UCSD-AML1 (cell line): ENCODE results near the gene OSBPL8.
"Not testable (repeated sequence)": the region's sequence is repeated elsewhere in the genome, so short reads cannot be mapped to it uniquely, and the experiment has no call there.

Experiments used
- DNase-seq: peaks from one replicate; lab custom pipeline; 2025; ENCODE audit not compliant: unreplicated experiment; lab: John Stamatoyannopoulos, UW

The OSBPL8 gene

DNA sequence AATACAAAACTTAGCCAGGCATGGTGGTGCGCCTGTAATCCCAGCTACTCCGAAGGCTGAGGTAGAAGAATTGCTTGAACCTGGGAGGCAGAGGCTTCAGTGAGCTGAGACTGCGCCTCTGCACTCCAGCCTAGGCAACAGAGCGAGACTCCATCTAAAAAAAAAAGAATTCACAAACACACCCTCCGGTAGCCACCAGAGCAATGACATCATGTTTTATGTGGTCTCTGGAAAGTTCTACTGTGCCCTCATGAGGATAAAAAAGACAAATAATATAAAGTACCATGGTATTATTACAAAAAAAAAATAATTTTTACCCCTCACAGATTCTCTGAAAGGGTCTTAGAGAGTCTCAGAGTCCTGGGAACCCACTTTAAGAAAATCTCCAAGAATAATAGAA, 81.5 kb downstream of the OSBPL8 start:
- DNase-seq = no peak

DNA sequence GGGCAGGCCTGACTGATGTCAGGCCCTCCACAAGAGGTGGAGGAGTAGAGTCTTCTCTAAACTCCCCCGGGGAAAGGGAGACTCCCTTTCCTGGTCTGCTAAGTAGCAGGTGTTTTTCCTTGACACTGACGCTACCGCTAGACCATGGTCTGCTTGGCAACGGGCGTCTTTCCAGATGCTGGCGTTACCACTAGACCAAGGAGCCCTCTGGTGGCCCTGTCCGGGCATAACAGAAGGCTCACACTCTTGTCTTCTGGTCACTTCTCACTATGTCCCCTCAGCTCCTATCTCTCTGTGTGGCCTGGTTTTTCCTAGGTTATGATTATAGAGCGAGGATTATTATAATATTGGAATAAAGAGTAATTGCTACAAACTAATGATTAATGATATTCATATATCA, 86.7 kb downstream of the OSBPL8 start:
- DNase-seq = not testable (repeated sequence)

DNA sequence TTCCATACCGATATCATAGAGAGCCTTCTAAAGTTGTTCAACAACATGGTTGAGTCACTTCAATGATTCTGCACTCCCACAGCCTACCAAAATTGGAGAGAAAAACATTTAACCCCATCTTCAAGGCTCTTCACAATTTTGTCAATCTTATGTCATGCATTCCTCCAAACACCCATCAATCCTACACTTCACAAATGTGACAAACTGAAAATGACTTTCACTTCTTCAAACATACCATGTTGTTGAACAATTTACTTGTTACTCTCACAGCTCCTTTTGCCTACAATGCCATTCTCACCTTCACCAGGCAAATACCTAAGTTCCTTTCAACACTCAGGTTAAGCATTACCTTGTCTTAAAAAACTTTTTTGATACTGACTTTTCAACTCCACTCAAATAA, 88.0 kb downstream of the OSBPL8 start:
- DNase-seq = no peak

DNA sequence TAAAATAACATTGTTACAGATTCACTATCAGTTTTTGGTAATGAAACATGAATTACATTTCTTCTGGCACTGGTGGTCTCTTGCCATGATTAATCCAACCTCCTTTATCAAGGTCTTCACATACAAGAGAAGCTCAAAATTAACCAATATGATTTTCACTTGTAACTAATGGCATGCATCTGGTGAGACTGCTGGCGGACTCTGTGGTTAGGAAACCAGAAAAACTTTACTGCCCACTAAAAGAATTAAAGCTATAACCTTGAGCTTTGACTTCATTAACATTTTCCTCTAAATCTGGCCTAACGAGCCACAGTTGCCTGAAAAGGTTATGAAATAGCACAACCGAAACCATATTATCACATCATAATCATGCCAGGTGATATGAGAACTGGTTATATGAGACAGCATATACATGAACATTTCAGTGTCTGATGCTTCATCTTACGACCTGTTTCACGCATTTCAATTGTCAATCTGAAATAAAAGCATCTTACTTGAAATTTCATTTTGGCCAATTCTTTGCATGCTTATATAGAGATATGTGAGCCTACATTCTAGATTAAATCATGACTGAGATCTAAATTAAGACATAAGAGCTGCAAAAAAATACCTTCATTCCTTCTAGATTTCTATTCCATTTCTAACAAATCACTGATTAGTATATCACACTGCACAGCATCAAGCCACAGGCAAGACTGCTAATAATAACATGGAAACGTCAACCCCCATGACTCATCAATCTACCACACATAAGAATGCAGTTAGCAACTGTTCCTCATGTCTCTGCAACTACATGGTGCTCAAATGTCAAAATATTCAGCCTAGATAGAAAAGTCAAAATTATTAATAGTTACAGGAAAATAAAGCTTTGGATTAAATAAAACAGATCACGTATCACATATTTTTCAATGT, 89.3 kb downstream of the OSBPL8 start:
- DNase-seq = no peak

DNA sequence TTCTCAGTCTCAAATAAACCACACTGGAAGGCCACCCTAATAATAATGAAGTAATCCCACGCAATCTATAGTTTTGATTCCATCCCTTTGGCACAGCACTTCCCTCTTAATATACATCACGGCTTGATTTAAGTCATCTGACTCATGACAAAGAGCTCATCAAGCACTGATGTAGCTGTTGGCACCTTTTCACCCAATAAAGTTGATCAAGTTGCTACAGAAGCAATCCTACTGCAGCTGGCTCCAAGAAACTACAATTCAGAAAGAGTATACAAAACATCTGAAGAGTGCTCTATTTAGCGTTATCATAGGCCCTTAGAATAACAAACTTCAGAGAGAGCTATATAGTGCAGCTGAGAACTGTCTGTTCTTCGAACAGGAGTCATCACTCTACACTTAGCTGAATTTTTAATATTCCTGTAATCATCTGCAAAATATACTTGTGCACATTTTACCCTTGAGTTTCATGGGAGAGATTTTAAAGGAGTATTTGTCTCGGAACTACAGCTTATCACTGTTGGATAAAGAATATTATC, 94.9 kb downstream of the OSBPL8 start:
- DNase-seq = no peak

DNA sequence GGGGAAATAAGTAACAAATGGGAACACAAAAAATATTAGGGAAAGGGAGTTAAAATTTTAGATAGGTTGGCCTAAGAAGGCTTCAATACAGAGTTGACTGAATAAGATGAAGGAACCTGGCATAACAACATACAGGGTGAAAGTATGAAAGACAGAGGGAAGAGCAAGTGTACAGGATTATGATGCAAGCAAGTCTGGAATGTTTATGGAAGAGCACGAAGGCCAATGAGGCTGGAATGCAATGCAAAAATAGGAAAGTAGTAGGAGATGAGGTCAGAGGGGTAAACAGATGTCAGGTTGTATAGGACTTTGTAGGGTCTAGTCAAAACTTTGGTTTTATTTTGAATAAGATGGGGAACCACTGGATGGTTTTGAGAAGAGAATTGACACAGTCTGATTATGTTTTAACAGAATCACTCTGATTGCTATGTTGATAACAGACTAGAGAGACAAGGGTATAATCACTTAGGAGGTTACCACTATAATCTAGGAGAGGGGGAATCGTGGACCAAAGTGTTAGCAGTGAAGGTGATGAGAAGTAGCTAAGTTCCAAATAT, 96.8 kb downstream of the OSBPL8 start:
- no peak for DNase-seq

DNA sequence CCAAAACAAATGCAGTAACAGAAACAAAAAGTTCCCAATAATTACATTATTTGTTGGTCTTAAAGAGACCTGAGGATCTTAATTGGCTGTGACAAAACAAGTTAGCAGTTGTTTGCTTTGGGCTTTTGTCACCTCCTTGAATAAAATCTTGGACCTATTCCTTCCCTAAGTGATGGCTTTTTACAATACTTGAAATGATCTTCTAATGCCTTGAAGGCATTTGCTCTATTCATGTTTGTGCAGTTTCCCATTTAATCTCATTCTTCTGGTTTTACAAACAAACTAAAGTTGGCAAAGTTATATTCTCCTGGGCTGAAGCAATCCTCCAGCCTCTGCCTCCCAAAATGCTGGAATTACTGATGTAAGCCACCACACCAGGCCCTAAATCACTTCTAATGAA, 98.8 kb downstream of the OSBPL8 start:
- no peak for DNase-seq

DNA sequence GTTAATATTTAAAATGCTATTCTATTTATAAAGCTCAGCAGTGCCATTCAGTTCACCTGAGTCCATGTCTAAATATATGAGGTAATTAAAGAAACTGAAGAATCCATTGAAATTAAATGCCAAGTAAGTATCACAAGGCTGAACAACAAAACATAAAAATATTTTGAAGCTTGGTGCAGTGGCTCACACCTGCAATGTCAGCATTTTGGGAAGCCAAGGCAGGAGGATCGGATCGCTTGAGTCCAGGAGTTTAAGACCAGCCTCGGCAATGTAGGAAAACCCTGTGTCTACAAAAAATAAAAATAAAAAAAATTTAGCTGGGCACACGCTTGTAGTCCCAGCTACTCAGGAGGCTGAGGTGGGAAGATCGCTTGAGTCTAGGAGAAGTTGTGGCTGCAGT, 101.8 kb downstream of the OSBPL8 start:
- no peak for DNase-seq

DNA sequence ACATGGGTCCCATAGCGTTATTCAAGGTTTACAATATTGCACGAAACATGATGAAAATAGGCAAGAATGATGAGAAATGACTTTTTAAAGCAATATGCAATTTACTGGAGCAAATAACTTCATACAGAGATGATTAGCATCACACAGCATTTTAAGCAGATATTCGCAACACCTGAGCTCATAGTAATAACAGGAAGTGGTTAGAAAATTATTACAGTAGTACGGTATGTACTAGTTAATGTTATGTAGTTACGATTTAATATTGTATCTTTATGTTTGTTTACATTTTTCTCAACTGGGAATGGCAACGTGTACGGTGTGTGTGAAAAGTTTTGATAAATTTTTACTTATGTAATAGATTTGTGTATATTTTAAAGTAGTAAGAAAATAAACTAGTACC, 102.6 kb downstream of the OSBPL8 start:
- no peak for DNase-seq

DNA sequence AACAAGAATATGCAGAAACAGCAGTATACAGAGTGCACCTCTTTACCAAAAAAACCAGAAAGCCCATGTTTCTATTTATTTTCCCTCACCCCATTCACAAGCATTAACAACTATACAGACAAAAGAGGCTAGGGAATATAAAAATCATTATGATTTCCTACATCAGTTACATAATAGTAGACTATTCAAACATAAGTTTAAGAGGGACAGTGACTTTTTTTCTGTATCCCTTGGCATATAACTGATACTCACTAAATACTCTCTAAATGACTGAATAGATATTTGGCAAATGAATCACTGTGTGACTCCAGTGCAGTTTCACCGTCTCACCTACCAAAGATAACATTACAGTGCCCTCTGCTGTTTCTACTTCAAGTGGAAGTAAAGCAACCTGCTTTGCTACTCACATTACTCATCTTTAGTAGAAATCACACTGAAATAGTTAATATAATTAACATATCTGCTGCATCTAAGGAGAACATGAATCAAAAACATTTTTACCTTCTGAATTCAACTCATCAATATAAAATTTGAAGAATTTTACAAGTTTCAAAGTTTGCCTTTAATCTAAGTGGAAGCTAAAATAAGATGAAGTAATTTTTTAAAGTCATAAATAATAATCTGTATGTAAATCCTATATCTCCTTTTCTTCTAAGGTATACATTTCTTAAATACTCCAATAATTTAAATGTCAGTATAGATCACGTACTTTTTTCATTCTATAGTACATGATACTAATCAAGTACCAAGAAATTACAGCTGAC, 103.8 kb downstream of the OSBPL8 start:
- no peak for DNase-seq

DNA sequence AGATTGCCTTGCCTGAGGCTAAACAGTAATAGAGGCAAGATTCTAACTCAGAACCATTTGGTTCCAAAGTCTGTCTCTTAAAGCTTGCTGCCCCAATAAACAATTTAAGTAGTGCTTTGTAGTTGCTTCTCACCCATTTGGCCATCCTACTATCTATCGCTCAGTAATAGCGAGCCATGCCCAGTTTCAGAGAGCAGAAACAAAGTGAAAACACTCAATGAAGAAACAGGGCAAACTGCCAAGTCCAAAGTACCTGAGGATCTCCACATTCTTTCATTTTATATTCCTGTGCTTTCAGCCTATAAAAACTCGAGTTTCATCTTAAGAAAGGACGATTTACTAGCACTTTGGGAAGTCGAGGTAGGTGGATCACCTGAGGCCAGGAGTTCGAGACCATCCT, 108.0 kb downstream of the OSBPL8 start:
- DNase-seq = no peak

DNA sequence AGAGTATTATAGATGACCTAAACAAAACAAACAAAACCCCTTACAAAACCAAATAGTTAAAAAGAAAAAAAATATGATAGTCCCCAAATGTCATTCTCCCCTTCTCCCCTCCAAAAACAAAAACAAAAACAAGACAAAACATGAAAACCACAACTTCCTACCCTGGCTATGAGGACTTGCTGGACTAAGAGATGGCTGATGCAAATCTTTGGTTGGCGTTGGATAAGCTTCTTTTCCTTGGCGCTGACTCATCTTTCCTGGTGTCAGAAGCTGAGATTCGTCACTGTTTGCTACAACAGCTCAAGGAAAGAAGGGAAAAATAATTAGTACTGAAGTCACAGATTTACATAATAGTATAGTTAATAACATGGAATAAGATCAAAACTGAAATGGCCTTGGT, 108.9 kb downstream of the OSBPL8 start:
- DNase-seq = no peak

DNA sequence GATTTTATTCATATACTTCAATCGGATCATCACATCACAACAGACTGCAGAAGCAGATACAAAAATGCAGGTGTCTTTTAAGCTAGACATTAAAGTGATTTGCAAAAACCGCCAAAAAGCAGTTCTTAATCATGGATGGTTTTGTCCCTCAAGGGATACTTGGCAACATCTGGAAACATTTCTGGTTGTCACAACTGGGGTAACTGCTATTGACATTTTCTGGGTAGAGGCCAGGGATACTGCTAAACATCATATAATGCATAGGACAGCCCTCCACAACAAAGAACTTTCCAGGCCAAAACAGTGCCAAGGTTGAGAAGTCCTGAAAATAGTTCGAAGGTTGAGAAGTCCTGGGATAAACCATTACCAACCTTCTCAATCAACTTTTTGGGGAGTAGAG, 109.6 kb downstream of the OSBPL8 start:
- DNase-seq = no peak

DNA sequence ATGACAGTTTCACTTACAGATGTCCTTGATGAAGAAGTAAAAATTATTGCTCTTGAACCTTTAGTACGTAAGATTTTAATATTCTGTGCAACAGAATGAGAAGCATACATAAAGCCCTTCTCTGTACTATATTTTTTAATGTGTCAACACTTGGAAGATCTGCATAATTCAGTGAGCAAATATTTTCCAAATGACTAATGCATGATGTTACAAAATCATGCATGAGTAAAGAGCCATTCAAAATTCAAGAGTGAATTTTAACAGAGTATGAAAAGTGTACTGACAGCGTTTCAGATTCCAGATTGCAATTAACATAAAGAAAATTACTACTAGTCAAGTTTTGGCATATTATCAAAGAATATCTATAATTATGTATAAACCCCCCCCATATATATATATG, 110.0 kb downstream of the OSBPL8 start:
- no peak for DNase-seq

DNA sequence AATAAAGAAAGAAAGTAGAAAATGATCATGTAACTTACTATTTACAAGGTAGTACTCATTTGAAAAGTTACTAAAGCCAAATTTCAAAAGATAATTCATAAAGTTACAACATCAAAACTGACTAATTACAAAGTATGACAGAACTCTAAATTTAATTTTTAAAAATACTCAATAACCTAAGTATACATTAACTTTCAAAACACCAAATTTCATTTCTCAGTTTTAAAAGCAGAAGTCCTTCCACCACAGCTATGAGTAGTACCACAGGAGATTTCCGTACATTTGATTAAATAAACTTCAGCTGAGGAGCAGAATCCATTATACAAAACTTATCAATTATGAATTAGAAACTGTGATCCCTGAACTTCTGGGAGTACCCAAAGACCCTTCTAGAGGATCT, 110.6 kb downstream of the OSBPL8 start:
- DNase-seq = no peak

DNA sequence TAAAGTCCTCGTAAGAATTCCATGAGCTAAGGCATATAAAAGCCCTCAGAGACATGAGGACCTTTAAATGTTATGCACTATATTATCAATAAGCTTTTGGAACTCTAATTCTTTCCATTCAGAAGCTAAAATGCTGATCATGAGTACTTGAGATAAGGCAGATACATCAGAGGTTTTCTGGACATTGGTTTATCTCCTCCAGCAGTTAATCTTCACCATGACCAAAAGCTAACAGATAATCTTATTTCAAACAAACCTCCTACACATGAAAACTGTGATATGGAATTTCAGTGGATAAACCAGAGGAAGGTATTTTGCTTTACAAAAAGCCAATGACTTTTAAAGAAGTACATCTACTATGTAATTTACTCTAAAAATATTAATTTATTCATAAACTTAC, 113.5 kb downstream of the OSBPL8 start:
- no peak for DNase-seq

DNA sequence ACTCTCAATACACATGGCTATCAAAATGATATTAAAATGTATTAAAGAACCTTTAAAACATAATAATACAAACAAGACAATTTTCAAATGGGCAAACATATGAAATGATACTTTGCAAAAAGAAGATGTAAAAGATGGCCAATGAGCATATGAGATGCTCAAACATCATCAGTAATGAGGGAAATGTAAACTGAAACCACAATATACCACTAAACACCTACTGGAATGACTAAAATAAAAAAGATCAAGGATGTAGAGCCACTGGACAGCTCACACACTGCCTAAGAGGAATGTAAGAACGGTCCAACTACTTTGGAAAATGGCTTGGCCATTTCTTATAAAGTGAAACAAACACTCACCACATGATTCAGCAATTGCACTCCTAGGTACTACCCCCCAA, 114.1 kb downstream of the OSBPL8 start:
- no peak for DNase-seq

DNA sequence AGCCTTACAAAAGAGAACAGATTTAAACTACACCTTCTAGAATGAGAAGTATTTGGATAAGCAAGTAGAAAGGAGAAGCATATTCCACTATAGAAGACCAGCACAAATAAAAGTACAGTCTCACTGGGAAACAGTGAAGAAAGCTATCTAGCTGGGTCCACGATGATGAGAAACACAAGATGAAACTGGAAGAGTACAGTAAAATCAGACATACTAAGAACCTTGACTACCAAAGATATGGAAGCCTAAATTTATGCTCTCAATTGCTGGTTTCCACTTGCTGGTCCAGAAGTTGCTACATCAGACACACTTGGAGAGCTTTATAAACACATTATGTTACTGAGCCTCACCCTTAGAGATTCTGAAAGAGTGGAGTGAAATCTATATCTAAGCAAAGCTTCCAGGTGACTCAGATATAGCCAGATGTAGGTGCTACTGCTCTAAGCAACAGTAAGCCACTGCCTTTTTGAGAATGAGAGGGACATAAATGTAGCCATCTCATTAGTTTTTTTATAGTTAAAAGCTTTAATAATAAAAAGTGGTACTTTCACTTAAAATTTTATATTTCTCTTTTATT, 115.1 kb downstream of the OSBPL8 start:
- DNase-seq = no peak

DNA sequence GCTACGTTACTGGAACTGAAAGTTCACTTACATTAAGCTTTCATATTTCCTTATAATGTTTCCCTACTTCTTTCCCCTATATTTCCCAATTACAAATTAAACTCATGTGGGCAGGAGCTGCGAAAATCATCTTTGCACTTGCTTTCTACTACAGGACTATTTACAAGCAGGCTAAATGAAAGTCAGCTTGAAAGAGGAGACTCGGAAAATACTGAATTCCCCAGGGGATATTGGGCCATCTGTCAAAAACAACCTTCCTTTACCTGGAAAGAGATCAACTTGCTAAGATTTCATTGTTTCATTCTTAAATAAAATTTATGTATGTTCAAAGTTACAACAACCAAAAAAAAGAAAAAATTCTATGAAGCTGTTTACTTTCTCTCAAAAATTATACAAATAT, 118.6 kb downstream of the OSBPL8 start:
- DNase-seq = no peak

DNA sequence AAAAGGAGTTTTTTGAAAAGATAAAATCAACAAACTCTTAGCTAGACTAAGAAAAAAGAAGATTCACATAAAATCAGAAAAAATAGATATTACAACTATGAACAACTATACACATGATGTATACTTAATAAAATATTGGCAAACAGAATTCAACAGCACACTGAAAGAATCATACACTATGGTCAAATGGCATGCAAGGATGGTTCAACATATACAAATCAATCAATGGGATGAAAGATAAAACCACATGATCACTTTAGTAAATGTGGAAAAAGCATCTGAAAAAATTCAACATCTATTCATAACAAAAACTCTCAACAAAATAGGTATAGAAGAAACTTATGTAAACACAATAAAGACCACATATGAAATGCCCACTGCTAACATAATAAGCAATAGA, 126.8 kb downstream of the OSBPL8 start:
- DNase-seq = no peak

DNA sequence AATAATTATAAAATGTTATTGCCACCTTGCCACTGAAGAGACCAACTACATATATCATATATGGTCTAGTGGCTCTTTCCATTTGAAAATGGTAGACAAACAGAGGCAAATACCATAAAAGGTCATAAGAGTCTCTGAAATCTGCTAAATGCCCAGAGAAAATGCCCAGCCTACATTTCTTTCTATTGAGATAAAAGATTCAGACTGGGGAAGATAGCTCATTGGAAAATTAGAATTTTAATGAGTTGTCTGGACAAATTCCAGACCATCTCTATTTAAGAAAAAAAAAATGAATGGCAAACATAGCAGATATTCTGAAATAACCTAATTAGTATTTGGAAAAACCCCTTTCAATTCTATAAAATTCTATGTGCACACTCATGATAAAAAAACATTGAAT, 131.5 kb downstream of the OSBPL8 start:
- DNase-seq = no peak
